ENCODE measurements around the gene AGMO.

DNA sequence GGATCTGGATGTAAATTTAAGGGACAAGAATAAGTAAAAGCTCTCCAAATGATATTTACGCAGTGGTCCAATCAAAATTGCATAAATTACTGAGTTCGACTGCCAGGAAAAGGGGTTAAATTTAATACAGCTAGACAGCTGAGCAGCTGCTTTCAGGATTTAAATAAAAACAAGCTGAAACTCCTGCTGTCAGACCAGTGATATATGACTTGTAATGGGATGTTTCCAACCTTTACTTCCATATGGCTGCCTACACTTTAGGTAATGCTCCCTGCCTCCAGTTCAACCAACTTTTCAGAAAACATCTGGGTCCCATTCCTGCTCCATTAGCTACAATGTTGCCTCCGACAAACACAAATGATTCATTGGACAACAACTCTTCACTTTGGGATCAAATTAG lies 333.0 kb downstream of the AGMO start:
- TF ChIP-seq, protein P1, sequence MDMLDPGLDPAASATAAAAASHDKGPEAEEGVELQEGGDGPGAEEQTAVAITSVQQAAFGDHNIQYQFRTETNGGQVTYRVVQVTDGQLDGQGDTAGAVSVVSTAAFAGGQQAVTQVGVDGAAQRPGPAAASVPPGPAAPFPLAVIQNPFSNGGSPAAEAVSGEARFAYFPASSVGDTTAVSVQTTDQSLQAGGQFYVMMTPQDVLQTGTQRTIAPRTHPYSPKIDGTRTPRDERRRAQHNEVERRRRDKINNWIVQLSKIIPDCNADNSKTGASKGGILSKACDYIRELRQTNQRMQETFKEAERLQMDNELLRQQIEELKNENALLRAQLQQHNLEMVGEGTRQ (IDR thresholded peaks at IDR 0.05), result no peak
- TF ChIP-seq, protein P2, sequence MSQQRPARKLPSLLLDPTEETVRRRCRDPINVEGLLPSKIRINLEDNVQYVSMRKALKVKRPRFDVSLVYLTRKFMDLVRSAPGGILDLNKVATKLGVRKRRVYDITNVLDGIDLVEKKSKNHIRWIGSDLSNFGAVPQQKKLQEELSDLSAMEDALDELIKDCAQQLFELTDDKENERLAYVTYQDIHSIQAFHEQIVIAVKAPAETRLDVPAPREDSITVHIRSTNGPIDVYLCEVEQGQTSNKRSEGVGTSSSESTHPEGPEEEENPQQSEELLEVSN (IDR thresholded peaks at IDR 0.05; ENCODE audit: borderline replicate concordance, low read depth), result no peak
- TF ChIP-seq, protein P3, sequence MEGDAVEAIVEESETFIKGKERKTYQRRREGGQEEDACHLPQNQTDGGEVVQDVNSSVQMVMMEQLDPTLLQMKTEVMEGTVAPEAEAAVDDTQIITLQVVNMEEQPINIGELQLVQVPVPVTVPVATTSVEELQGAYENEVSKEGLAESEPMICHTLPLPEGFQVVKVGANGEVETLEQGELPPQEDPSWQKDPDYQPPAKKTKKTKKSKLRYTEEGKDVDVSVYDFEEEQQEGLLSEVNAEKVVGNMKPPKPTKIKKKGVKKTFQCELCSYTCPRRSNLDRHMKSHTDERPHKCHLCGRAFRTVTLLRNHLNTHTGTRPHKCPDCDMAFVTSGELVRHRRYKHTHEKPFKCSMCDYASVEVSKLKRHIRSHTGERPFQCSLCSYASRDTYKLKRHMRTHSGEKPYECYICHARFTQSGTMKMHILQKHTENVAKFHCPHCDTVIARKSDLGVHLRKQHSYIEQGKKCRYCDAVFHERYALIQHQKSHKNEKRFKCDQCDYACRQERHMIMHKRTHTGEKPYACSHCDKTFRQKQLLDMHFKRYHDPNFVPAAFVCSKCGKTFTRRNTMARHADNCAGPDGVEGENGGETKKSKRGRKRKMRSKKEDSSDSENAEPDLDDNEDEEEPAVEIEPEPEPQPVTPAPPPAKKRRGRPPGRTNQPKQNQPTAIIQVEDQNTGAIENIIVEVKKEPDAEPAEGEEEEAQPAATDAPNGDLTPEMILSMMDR (IDR thresholded peaks at IDR 0.05), result no peak
- no peak for TF ChIP-seq EP300 (IDR thresholded peaks at IDR 0.05)
- TF ChIP-seq RCOR1 (IDR thresholded peaks at IDR 0.05; ENCODE audit: low read depth, low read length), result no peak
- TF ChIP-seq, protein P4, sequence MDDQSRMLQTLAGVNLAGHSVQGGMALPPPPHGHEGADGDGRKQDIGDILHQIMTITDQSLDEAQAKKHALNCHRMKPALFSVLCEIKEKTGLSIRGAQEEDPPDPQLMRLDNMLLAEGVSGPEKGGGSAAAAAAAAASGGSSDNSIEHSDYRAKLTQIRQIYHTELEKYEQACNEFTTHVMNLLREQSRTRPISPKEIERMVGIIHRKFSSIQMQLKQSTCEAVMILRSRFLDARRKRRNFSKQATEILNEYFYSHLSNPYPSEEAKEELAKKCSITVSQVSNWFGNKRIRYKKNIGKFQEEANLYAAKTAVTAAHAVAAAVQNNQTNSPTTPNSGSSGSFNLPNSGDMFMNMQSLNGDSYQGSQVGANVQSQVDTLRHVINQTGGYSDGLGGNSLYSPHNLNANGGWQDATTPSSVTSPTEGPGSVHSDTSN (IDR thresholded peaks at IDR 0.05), result no peak
